ENCODE results near the gene DDX39A.
"Not testable (repeated sequence)": the region's sequence is repeated elsewhere in the genome, so short reads cannot be mapped to it uniquely, and the experiment has no call there.

Gene DDX39A

GRCh38 chr19:14367016-14367415 is 52.1 kb downstream of the DDX39A start:
- in situ Hi-C loops (cut with HindIII; ENCODE audit: low sequenced_read_pairs), result no loop called here

GRCh38 chr19:14366529-14366928 is 52.6 kb downstream of the DDX39A start:
- in situ Hi-C loops (cut with HindIII; ENCODE audit: low sequenced_read_pairs), result no loop called here

- in situ Hi-C loops (cut with HindIII; ENCODE audit: low sequenced_read_pairs), result not testable (repeated sequence)
Measured at GRCh38 chr19:14364098-14364443, 55.1 kb downstream of the DDX39A start.

GRCh38 chr19:14363183-14364097 is 55.7 kb downstream of the DDX39A start:
- in situ Hi-C loops (cut with HindIII; ENCODE audit: low sequenced_read_pairs), result no loop called here

GRCh38 chr19:14361824-14362223 is 57.3 kb downstream of the DDX39A start:
- in situ Hi-C loops (cut with HindIII; ENCODE audit: low sequenced_read_pairs), result no loop called here

Data from DLD1 (cell line).